OCI-LY1 (cell line): Measurements from ENCODE around the gene SCAF8.

Experiments
- CTCF ChIP-seq: fragments of 200-600 bp; sonication (generic), shearing (Covaris generic); IDR thresholded peaks from 2 replicates; pipeline ENCODE4 v1.5.1; 2017; ENCODE audit warnings: mild to moderate bottlenecking, antibody characterized with exemption, low read length, moderate library complexity, mixed read lengths
- EZH2 ChIP-seq: fragments of 200-600 bp; sonication (generic), shearing (Covaris generic); IDR thresholded peaks from 2 replicates; pipeline ENCODE4 v1.8.0; 2017; ENCODE audit warnings: borderline replicate concordance, mixed run types, mild to moderate bottlenecking, antibody characterized with exemption, low read length, moderate library complexity, mixed read lengths

- TF ChIP-seq CTCF (no peak), EZH2 (no peak)
These were observed 24.9 kb downstream of the SCAF8 start for GRCh38 chr6:154758125-154758524.
